Measurements from ENCODE around the gene RFWD3.

DNA sequence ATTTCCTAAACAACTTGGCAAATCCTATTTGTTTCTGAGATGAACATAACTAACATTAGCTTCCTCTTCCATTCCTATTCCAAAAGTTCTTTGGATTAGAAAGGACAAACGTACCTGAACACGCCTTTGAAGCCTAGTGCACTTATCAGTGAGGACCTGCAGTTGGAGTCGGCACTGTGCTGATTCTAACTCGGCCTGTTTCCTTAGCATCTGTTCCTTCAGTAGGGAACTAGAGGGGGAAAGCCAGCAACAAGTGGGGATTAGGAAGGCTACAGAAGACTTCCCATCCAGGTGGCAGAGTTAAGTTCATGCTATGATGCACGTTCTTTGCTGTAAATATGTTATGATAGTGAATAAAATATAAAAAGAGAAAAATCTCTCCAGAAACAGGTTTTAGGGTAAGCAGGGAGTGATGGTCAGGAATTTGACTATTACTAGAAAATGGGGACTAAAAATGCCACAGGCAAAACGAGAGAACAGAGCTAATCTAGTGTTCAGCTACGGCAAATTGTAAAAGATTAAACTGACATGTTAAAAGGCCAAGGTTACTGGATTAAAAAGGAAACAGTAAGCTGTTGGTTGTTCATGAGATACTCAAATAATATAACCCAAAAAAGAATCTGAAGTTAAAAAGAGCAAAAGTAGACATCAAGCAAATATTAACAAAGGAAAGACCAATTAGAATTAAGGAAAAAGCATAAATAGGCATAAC is 28.8 kb downstream of the RFWD3 start:
- TF ChIP-seq, protein P1, sequence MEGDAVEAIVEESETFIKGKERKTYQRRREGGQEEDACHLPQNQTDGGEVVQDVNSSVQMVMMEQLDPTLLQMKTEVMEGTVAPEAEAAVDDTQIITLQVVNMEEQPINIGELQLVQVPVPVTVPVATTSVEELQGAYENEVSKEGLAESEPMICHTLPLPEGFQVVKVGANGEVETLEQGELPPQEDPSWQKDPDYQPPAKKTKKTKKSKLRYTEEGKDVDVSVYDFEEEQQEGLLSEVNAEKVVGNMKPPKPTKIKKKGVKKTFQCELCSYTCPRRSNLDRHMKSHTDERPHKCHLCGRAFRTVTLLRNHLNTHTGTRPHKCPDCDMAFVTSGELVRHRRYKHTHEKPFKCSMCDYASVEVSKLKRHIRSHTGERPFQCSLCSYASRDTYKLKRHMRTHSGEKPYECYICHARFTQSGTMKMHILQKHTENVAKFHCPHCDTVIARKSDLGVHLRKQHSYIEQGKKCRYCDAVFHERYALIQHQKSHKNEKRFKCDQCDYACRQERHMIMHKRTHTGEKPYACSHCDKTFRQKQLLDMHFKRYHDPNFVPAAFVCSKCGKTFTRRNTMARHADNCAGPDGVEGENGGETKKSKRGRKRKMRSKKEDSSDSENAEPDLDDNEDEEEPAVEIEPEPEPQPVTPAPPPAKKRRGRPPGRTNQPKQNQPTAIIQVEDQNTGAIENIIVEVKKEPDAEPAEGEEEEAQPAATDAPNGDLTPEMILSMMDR (IDR thresholded peaks at IDR 0.05): no peak
- TF ChIP-seq POLR2A (IDR thresholded peaks at IDR 0.05) (no peak), EP300 (IDR thresholded peaks at IDR 0.05) (no peak)
